NCI-H1417 treated with DMSO at 0.1 percent for 48 hours (cell line): ENCODE data around the gene BRD3.
A peak's percentile ranks its signal among the peaks of the same experiment; 100 is the strongest.
"Not testable (repeated sequence)": the region's sequence is repeated elsewhere in the genome, so short reads cannot be mapped to it uniquely, and the experiment has no call there.

Source experiments
- DNase-seq: peaks from one replicate; lab custom pipeline; 2025; lab: John Stamatoyannopoulos, UW

BRD3 gene

GRCh38 chr9:133992780-133993634, 74.8 kb downstream of the BRD3 start:
- peak; percentile 39 for DNase-seq

- DNase-seq, result peak; percentile 20
Measured at GRCh38 chr9:133991964-133992779, 75.7 kb downstream of the BRD3 start, which contains the start of gene VAV2. Gene VAV2 (minus strand): TSS chr9:133992324. CDS start chr9:133992278, 46 bp downstream.

- DNase-seq, result no peak
Measured at GRCh38 chr9:133991214-133991921, 76.5 kb downstream of the BRD3 start.

GRCh38 chr9:133990366-133991213, 77.2 kb downstream of the BRD3 start:
- DNase-seq, result peak; percentile 7

- no peak for DNase-seq
Measured at GRCh38 chr9:133989625-133990365, 78.0 kb downstream of the BRD3 start.

- not testable (repeated sequence) for DNase-seq
Measured at GRCh38 chr9:133988771-133989170, 79.1 kb downstream of the BRD3 start.

- no peak for DNase-seq
Measured at GRCh38 chr9:133987946-133988665, 79.7 kb downstream of the BRD3 start.

GRCh38 chr9:133987446-133987788, 80.4 kb downstream of the BRD3 start:
- DNase-seq, result no peak

- no peak for DNase-seq
Measured at GRCh38 chr9:133986774-133987445, 80.9 kb downstream of the BRD3 start.

- no peak for DNase-seq
Measured at GRCh38 chr9:133986061-133986460, 81.8 kb downstream of the BRD3 start.

- no peak for DNase-seq
Measured at GRCh38 chr9:133982971-133983720, 84.7 kb downstream of the BRD3 start.

- no peak for DNase-seq
Measured at GRCh38 chr9:133981958-133982681, 85.7 kb downstream of the BRD3 start.

GRCh38 chr9:133981589-133981957, 86.3 kb downstream of the BRD3 start:
- no peak for DNase-seq

- DNase-seq, result no peak
Measured at GRCh38 chr9:133980864-133981588, 86.8 kb downstream of the BRD3 start.
